Thyroid gland (tissue), 4 donors: ENCODE measurements around the gene INPP5A. TPM values are rescaled to one million over a fixed set of nuclear protein-coding genes. Genes with fewer than 3 reads are reported as not detected.

Experiments
- DNase-seq, 2 donors: peaks; one replicate each; pipeline ENCODE4 v3.0.0-alpha.2; 2019
- H3K27ac ChIP-seq, 3 donors: fragments of 200-600 bp; sonication (generic); 1 replicate in 2 of 3; 2 replicates in 1 of 3; pipeline ENCODE4 v1.5.1; 2016 to 2019; ENCODE audit warnings: mild to moderate bottlenecking in 1 of 3, moderate library complexity in 1 of 3
- H3K27me3 ChIP-seq: fragments of 200-600 bp; sonication (generic); one replicate; pipeline ENCODE4 v1.5.1; 2019
- H3K36me3 ChIP-seq, 2 donors: fragments of 200-600 bp; sonication (generic); one replicate each; pipeline ENCODE4 v1.5.1; 2016 to 2019
- H3K4me1 ChIP-seq, 2 donors: fragments of 200-600 bp; sonication (generic); one replicate each; pipeline ENCODE4 v1.5.1; 2017 to 2019
- H3K4me3 ChIP-seq, 3 donors: fragments of 200-600 bp; sonication (generic); replicated peaks in 1 of 3; 1 replicate in 2 of 3; 2 replicates in 1 of 3; pipeline ENCODE4 v1.5.1; 2016; ENCODE audit warnings: mild to moderate bottlenecking in 1 of 3
- H3K9me3 ChIP-seq: fragments of 200-600 bp; sonication (generic); one replicate; pipeline ENCODE4 v1.5.1; 2017
- CTCF ChIP-seq, 6 experiments: fragments of 200-600 bp in 3 of 6; fragments of 450-650 bp in 3 of 6; sonication (generic) in 3 of 6; IDR thresholded peaks; one replicate each; pipeline ENCODE4 v1.5.1; 2016 to 2019; ENCODE audit warnings: antibody characterized with exemption in 6 of 6, mild to moderate bottlenecking in 2 of 6, inconsistent platforms in 1 of 6, moderate library complexity in 1 of 6
- POLR2A ChIP-seq, 2 donors: fragments of 450-650 bp; IDR thresholded peaks; one replicate each; pipeline ENCODE4 v1.6.1; 2017; ENCODE audit warnings: antibody characterized with exemption in 2 of 2, mild to moderate bottlenecking in 2 of 2, moderate library complexity in 1 of 2
- WGBS, 2 donors: methylation state at CpG; one replicate each; pipeline ENCODE4 v1.1.5; 2017; 5-methylcytosine and 5-hydroxymethylcytosine counted together
- intact Hi-C: fragments of 100-400 bp; cut with DNase I; formaldehyde crosslinking; loops from one replicate; pipeline ENCODE4 v1.15.1; 2023
- total RNA-seq, 4 donors: library from RNA; depleted of rRNA; stranded (reverse); fragments of >200 nt; gene quantifications; one replicate each; pipeline ENCODE4 v1.2.3, GENCODE V29; 2016

Gene INPP5A
- total RNA-seq, 4 donors from 2014 or later, result 30.4 to 75.8 (median 41.1) TPM

- Histone ChIP-seq H3K9me3 (no peaks in the 10 kb centered on the region), H3K4me1 (peaks cover 12 to 14% of the 10 kb centered on the region in 2 donors), H3K27ac (no peak overlapping the region), H3K4me3 (no peak overlapping the region), H3K36me3 (peaks cover 3 to 5% of the 10 kb centered on the region in 2 donors), H3K27me3 (no peaks in the 10 kb centered on the region)
- DNase-seq, result no peak
- 86 to 94% methylated on average over 9 of the region's 9 CpGs for WGBS, 2 donors
- TF ChIP-seq CTCF (IDR thresholded peaks at IDR 0.05), result no peak
- no peak for TF ChIP-seq POLR2A (IDR thresholded peaks at IDR 0.05)
- intact Hi-C loops, result no loop called here
Observed at GRCh38 chr10:132724446-132724845, 186.9 kb downstream of the INPP5A start.

GRCh38 chr10:132725202-132725601 lies 187.6 kb downstream of the INPP5A start:
- no peak for DNase-seq
- intact Hi-C loops, result no loop called here
- no peak for TF ChIP-seq CTCF (IDR thresholded peaks at IDR 0.05)
- TF ChIP-seq POLR2A (IDR thresholded peaks at IDR 0.05), result no peak
- Histone ChIP-seq H3K4me1 (peaks cover 12 to 14% of the 10 kb centered on the region in 2 donors), H3K4me3 (no peak overlapping the region), H3K27me3 (no peaks in the 10 kb centered on the region), H3K27ac (no peak overlapping the region), H3K9me3 (no peaks in the 10 kb centered on the region), H3K36me3 (peaks cover 3 to 5% of the 10 kb centered on the region in 2 donors)
- WGBS, 2 donors, result 95% methylated on average over 15 to 16 of the region's 16 CpGs

- H3K9me3 ChIP-seq, result no peaks in the 10 kb centered on the region
- TF ChIP-seq POLR2A (IDR thresholded peaks at IDR 0.05) (no peak), CTCF (IDR thresholded peaks at IDR 0.05) (no peak)
- no peak for DNase-seq
- intact Hi-C loops, result no loop called here
- WGBS, 2 donors, result 90 to 91% methylated on average over 21 of the region's 21 CpGs
- no peaks in the 10 kb centered on the region for H3K27me3 ChIP-seq
- peaks cover 3 to 5% of the 10 kb centered on the region in 2 donors for H3K36me3 ChIP-seq
- H3K4me1 ChIP-seq, result peaks cover 12 to 13% of the 10 kb centered on the region in 2 donors
- no peak overlapping the region for H3K27ac ChIP-seq
- H3K4me3 ChIP-seq, result no peak overlapping the region
Observed at GRCh38 chr10:132726194-132726593, 188.6 kb downstream of the INPP5A start.

GRCh38 chr10:132726951-132727350 lies 189.4 kb downstream of the INPP5A start:
- intact Hi-C loops, result no loop called here
- 94 to 96% methylated on average over 19 of the region's 19 CpGs for WGBS, 2 donors
- no peak overlapping the region for H3K27ac ChIP-seq
- H3K4me1 ChIP-seq, result peaks cover 4 to 6% of the 10 kb centered on the region in 2 donors
- no peaks in the 10 kb centered on the region for H3K9me3 ChIP-seq
- H3K4me3 ChIP-seq, result no peak overlapping the region
- no peak for TF ChIP-seq POLR2A (IDR thresholded peaks at IDR 0.05)
- TF ChIP-seq CTCF (IDR thresholded peaks at IDR 0.05), result no peak
- no peak for DNase-seq
- H3K36me3 ChIP-seq, result peaks cover 3 to 5% of the 10 kb centered on the region in 2 donors
- no peaks in the 10 kb centered on the region for H3K27me3 ChIP-seq

- H3K9me3 ChIP-seq, result no peaks in the 10 kb centered on the region
- H3K4me3 ChIP-seq, result no peak overlapping the region
- TF ChIP-seq CTCF (IDR thresholded peaks at IDR 0.05) (no peak), POLR2A (IDR thresholded peaks at IDR 0.05) (no peak)
- 91 to 96% methylated on average over 10 to 12 of the region's 13 CpGs for WGBS, 2 donors
- H3K27ac ChIP-seq, result no peak overlapping the region
- no peaks in the 10 kb centered on the region for H3K27me3 ChIP-seq
- intact Hi-C loops, result no loop called here
- DNase-seq, result no peak
- peaks cover 0 to 1% of the 10 kb centered on the region in 2 donors for H3K4me1 ChIP-seq
- H3K36me3 ChIP-seq, result peaks cover 3 to 5% of the 10 kb centered on the region in 2 donors
Observed at GRCh38 chr10:132727411-132727810, 189.8 kb downstream of the INPP5A start.
